GM19438 (cell line): Measurements from ENCODE around the gene ASB6.
"Not testable (repeated sequence)": the region's sequence is repeated elsewhere in the genome, so short reads cannot be mapped to it uniquely, and the experiment has no call there.

Experiments
- ATAC-seq: cut with Tn5 transposase; IDR thresholded peaks from one replicate; pipeline ENCODE4 v1.9.1; 2021; ENCODE audit warnings: low read depth; ENCODE audit not compliant: unreplicated experiment

Gene ASB6

GRCh38 chr9:129592790-129593189 lies 49.2 kb downstream of the ASB6 start:
- ATAC-seq, result not testable (repeated sequence)

GRCh38 chr9:129591916-129592315 lies 50.0 kb downstream of the ASB6 start:
- ATAC-seq, result no peak

DNA sequence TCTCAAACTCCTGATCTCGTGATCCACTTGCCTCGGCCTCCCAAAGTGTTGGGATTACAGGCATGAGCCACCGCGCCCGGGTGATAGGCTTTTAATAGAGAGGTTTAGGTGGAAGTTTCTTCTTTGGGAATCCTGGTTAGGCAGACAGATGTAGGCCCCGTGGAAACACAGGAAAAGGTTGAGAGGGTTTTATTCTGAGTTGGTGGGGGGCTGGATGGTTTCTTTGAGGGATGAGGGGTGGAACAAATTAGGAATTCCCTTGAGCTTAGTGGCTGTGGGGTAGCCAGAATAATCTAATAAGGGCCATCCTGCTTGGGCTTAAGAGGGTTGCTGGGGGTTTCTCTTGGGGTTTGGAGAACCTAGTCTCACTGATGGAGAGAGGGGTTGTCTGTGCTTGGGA lies 51.5 kb downstream of the ASB6 start:
- ATAC-seq, result no peak

GRCh38 chr9:129587487-129588262 lies 54.3 kb downstream of the ASB6 start:
- no peak for ATAC-seq

DNA sequence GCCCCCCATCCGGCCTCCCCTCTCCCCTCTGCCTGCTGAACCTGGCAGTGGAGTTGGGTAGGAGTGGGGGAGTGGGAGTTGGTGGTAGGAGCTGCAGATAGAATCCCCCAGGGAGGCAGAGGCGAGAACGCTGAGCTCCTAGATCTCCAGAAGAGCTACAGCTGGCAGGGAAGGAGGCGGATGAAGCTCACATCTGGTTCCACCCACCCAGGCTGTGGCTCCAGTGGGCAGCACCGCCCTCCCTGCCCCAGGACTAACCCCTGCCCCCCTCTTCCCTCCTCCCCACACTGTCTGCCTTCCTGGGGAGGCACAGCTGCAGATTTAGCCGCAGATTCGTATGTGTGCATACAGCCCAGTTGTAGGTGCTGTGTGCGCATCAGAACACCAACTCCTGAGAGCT lies 55.3 kb downstream of the ASB6 start:
- ATAC-seq, result no peak

GRCh38 chr9:129586245-129586644 lies 55.7 kb downstream of the ASB6 start:
- no peak for ATAC-seq

GRCh38 chr9:129585352-129585751 lies 56.6 kb downstream of the ASB6 start:
- ATAC-seq, result no peak
